ENCODE measurements around the gene PRKAG2.
"Not testable (repeated sequence)": the region's sequence is repeated elsewhere in the genome, so short reads cannot be mapped to it uniquely, and the experiment has no call there.

The PRKAG2 gene

GRCh38 chr7:151876899-151877777, at the start of gene PRKAG2:
TSS of gene PRKAG2 (minus strand) at chr7:151877115. CDS start at chr7:151876620, 495 bp downstream.
- DNase-seq (ENCODE audit: low read depth), result peak; percentile 79

- DNase-seq (ENCODE audit: low read depth), result no peak
Observed at GRCh38 chr7:151926336-151926712, 49.4 kb upstream of the PRKAG2 start.

- no peak for DNase-seq (ENCODE audit: low read depth)
Observed at GRCh38 chr7:151925446-151926335, 48.8 kb upstream of the PRKAG2 start.

GRCh38 chr7:151924508-151924907, 47.6 kb upstream of the PRKAG2 start:
- no peak for DNase-seq (ENCODE audit: low read depth)

- DNase-seq (ENCODE audit: low read depth), result no peak
Observed at GRCh38 chr7:151924001-151924400, 47.1 kb upstream of the PRKAG2 start.

- no peak for DNase-seq (ENCODE audit: low read depth)
Observed at GRCh38 chr7:151923097-151923876, 46.4 kb upstream of the PRKAG2 start.

- DNase-seq (ENCODE audit: low read depth), result no peak
Observed at GRCh38 chr7:151921451-151921850, 44.5 kb upstream of the PRKAG2 start.

GRCh38 chr7:151920488-151920887, 43.6 kb upstream of the PRKAG2 start:
- no peak for DNase-seq (ENCODE audit: low read depth)

GRCh38 chr7:151919595-151919994, 42.7 kb upstream of the PRKAG2 start:
- DNase-seq (ENCODE audit: low read depth), result no peak

- no peak for DNase-seq (ENCODE audit: low read depth)
Observed at GRCh38 chr7:151918510-151918843, 41.6 kb upstream of the PRKAG2 start.

GRCh38 chr7:151917791-151918509, 41.0 kb upstream of the PRKAG2 start:
- DNase-seq (ENCODE audit: low read depth), result no peak

- DNase-seq (ENCODE audit: low read depth), result no peak
Observed at GRCh38 chr7:151914051-151914450, 37.1 kb upstream of the PRKAG2 start.

- DNase-seq (ENCODE audit: low read depth), result not testable (repeated sequence)
Observed at GRCh38 chr7:151910655-151911054, 33.7 kb upstream of the PRKAG2 start.

- not testable (repeated sequence) for DNase-seq (ENCODE audit: low read depth)
Observed at GRCh38 chr7:151907115-151907514, 30.2 kb upstream of the PRKAG2 start.

- DNase-seq (ENCODE audit: low read depth), result no peak
Observed at GRCh38 chr7:151905766-151906165, 28.9 kb upstream of the PRKAG2 start.

- DNase-seq (ENCODE audit: low read depth), result no peak
Observed at GRCh38 chr7:151905353-151905752, 28.4 kb upstream of the PRKAG2 start.

GRCh38 chr7:151904270-151904669, 27.4 kb upstream of the PRKAG2 start:
- DNase-seq (ENCODE audit: low read depth), result no peak

GRCh38 chr7:151903249-151904032, 26.5 kb upstream of the PRKAG2 start:
- no peak for DNase-seq (ENCODE audit: low read depth)

GRCh38 chr7:151902311-151902710, 25.4 kb upstream of the PRKAG2 start:
- DNase-seq (ENCODE audit: low read depth), result no peak

GRCh38 chr7:151901828-151902227, 24.9 kb upstream of the PRKAG2 start:
- no peak for DNase-seq (ENCODE audit: low read depth)
